Keratinocyte (primary cell): ENCODE measurements around the gene CHD9. TPM values are rescaled to one million over a fixed set of nuclear protein-coding genes. Genes with fewer than 3 reads are reported as not detected.

Experiments used
- DNase-seq: peaks from one replicate; pipeline ENCODE4 v3.0.0-alpha.2; 2011; ENCODE audit warnings: low read depth, missing footprints, low spot score
- FAIRE-seq: peaks from 2 replicates; lab custom pipeline; 2011; peaks lifted over from hg19 to GRCh38; lab: Jason Lieb, UNC
- H2AFZ ChIP-seq: 2 replicates; pipeline ENCODE4 v1.6.0; 2012; ENCODE audit warnings: low read length, control low read depth, inconsistent platforms; ENCODE audit not compliant: control insufficient read depth
- H3K27ac ChIP-seq: 2 replicates; pipeline ENCODE4 v1.5.1; 2011; ENCODE audit warnings: low read length; ENCODE audit not compliant: control insufficient read depth, insufficient read depth
- H3K27me3 ChIP-seq: 3 replicates; pipeline ENCODE4 v1.6.0; 2011; ENCODE audit warnings: low read length; ENCODE audit not compliant: control insufficient read depth, insufficient read depth; ENCODE audit errors: extremely low read depth
- H3K36me3 ChIP-seq, 2 experiments: 2 replicates in 1 of 2; 3 replicates in 1 of 2; pipeline ENCODE4 v1.5.1; 2011; ENCODE audit warnings: low read length in 2 of 2, mild to moderate bottlenecking in 1 of 2; ENCODE audit not compliant: control insufficient read depth in 2 of 2, insufficient read depth in 2 of 2; ENCODE audit errors: extremely low read depth in 1 of 2
- H3K4me1 ChIP-seq: 3 replicates; pipeline ENCODE4 v1.5.1; 2011; ENCODE audit warnings: low read length; ENCODE audit not compliant: control insufficient read depth, insufficient read depth; ENCODE audit errors: extremely low read depth
- H3K4me2 ChIP-seq: 3 replicates; pipeline ENCODE4 v1.6.0; 2011; ENCODE audit warnings: low read depth, low read length; ENCODE audit not compliant: control insufficient read depth, insufficient read depth; ENCODE audit errors: extremely low read depth
- H3K4me3 ChIP-seq, 3 experiments: fragments of 200-600 bp in 1 of 3; sonication (generic) in 1 of 3; 2 replicates in 2 of 3; 3 replicates in 1 of 3; pipeline ENCODE4 v1.5.1; 2011 to 2016; ENCODE audit warnings: low read length in 3 of 3, mild to moderate bottlenecking in 3 of 3, control low read depth in 2 of 3, inconsistent platforms in 1 of 3, low read depth in 1 of 3, mixed read lengths in 1 of 3, mixed run types in 1 of 3, moderate library complexity in 1 of 3; ENCODE audit not compliant: control insufficient read depth in 2 of 3, insufficient read depth in 2 of 3; ENCODE audit errors: extremely low read depth in 1 of 3
- H3K79me2 ChIP-seq: 2 replicates; pipeline ENCODE4 v1.6.0; 2012; ENCODE audit warnings: low read length; ENCODE audit not compliant: control insufficient read depth, insufficient read depth
- H3K9ac ChIP-seq: 3 replicates; pipeline ENCODE4 v1.6.0; 2011; ENCODE audit warnings: low read length; ENCODE audit not compliant: control insufficient read depth, insufficient read depth; ENCODE audit errors: extremely low read depth
- H3K9me1 ChIP-seq: 3 replicates; pipeline ENCODE4 v1.6.0; 2011; ENCODE audit warnings: low read length; ENCODE audit not compliant: control insufficient read depth, insufficient read depth; ENCODE audit errors: extremely low read depth
- H3K9me3 ChIP-seq: 2 replicates; pipeline ENCODE4 v1.5.1; 2012; ENCODE audit warnings: low read depth, low read length; ENCODE audit not compliant: control insufficient read depth
- H4K20me1 ChIP-seq: 3 replicates; pipeline ENCODE4 v1.6.0; 2011; ENCODE audit warnings: low read length; ENCODE audit not compliant: control insufficient read depth, insufficient read depth; ENCODE audit errors: extremely low read depth
- EZH2 ChIP-seq: IDR thresholded peaks from one replicate; pipeline ENCODE4 v1.6.1; 2012; ENCODE audit warnings: inconsistent platforms, mild to moderate bottlenecking, low read length, moderate library complexity
- dilution Hi-C: fragments of 300-500 bp; cut with MboI; formaldehyde crosslinking; loops from one replicate; pipeline ENCODE4 v1.7.0; 2020; ENCODE audit warnings: low sequenced_read_pairs; ENCODE audit not compliant: extremely low pct_ligation_motif_present
- polyA plus RNA-seq, 5 experiments: library from polyadenylated mRNA; depleted of rRNA in 3 of 5; stranded (reverse) in 3 of 5; stranded (forward) in 1 of 5; unstranded in 1 of 5; fragments of >200 nt; gene quantifications; 1 replicate in 1 of 5; 2 replicates in 3 of 5; 3 replicates in 1 of 5; pipeline versions ENCODE4 v1.2.1 to v1.2.3, GENCODE V29; 2011 to 2012; ENCODE audit warnings: missing spikeins in 2 of 5, low read depth in 1 of 5, low replicate concordance in 1 of 5
- TF ChIP-seq, protein P1 (sequence below), 3 experiments: IDR thresholded peaks in 1 of 3; conservative IDR thresholded peaks in 1 of 3; optimal IDR thresholded peaks in 1 of 3; 2 replicates in 2 of 3; 3 replicates in 1 of 3; pipeline versions ENCODE3 to v1.5.1; 2011; ENCODE audit warnings: low read length in 3 of 3, mild to moderate bottlenecking in 3 of 3, moderate library complexity in 2 of 3, control low read depth in 1 of 3, inconsistent platforms in 1 of 3; ENCODE audit not compliant: insufficient read depth in 2 of 3; ENCODE audit errors: extremely low read depth in 1 of 3

Gene CHD9
- polyA plus RNA-seq, 1 donor (not counting 4 experiments of a cell fraction or from before 2014, with no cell fraction given), result 32.8 TPM

- DNase-seq (no peak), FAIRE-seq (no peak)
- no peak overlapping the region for H2AFZ ChIP-seq
- H3K9me3 ChIP-seq, result no peaks in the 10 kb centered on the region
- H3K9ac ChIP-seq, result no peak overlapping the region
- no peak for TF ChIP-seq EZH2
- TF ChIP-seq, protein P1, sequence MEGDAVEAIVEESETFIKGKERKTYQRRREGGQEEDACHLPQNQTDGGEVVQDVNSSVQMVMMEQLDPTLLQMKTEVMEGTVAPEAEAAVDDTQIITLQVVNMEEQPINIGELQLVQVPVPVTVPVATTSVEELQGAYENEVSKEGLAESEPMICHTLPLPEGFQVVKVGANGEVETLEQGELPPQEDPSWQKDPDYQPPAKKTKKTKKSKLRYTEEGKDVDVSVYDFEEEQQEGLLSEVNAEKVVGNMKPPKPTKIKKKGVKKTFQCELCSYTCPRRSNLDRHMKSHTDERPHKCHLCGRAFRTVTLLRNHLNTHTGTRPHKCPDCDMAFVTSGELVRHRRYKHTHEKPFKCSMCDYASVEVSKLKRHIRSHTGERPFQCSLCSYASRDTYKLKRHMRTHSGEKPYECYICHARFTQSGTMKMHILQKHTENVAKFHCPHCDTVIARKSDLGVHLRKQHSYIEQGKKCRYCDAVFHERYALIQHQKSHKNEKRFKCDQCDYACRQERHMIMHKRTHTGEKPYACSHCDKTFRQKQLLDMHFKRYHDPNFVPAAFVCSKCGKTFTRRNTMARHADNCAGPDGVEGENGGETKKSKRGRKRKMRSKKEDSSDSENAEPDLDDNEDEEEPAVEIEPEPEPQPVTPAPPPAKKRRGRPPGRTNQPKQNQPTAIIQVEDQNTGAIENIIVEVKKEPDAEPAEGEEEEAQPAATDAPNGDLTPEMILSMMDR (optimal IDR thresholded peaks at IDR 0.05 in 1 of 3, IDR thresholded peaks at IDR 0.05 in 1 of 3, conservative IDR thresholded peaks at IDR 0.05 in 1 of 3; ENCODE audit: extremely low read depth in 1 of 3, insufficient read depth in 2 of 3, low read length in 3 of 3), result no peak
- dilution Hi-C loops, result no loop called here
- H3K4me2 ChIP-seq, result no peak overlapping the region
- H4K20me1 ChIP-seq, result no peaks in the 10 kb centered on the region
- no peak overlapping the region for H3K4me3 ChIP-seq
- H3K9me1 ChIP-seq, result no peaks in the 10 kb centered on the region
- H3K79me2 ChIP-seq, result no peaks in the 10 kb centered on the region
- H3K27me3 ChIP-seq, result no peaks in the 10 kb centered on the region
- no peak overlapping the region for H3K27ac ChIP-seq
- no peaks in the 10 kb centered on the region for H3K4me1 ChIP-seq
- H3K36me3 ChIP-seq, result no peaks in the 10 kb centered on the region
These were observed 300.3 kb downstream of the CHD9 start for GRCh38 chr16:53355064-53355463.

GRCh38 chr16:53356478-53357207, 301.9 kb downstream of the CHD9 start:
- no peaks in the 10 kb centered on the region for H3K36me3 ChIP-seq
- no peaks in the 10 kb centered on the region for H3K79me2 ChIP-seq
- DNase-seq (no peak), FAIRE-seq (no peak)
- H3K4me1 ChIP-seq, result no peaks in the 10 kb centered on the region
- H3K9ac ChIP-seq, result no peak overlapping the region
- no peaks in the 10 kb centered on the region for H4K20me1 ChIP-seq
- no peak overlapping the region for H3K27ac ChIP-seq
- H3K9me3 ChIP-seq, result no peaks in the 10 kb centered on the region
- H3K4me2 ChIP-seq, result no peak overlapping the region
- dilution Hi-C loops, result no loop called here
- H3K4me3 ChIP-seq, result no peak overlapping the region
- H2AFZ ChIP-seq, result no peak overlapping the region
- H3K27me3 ChIP-seq, result no peaks in the 10 kb centered on the region
- H3K9me1 ChIP-seq, result no peaks in the 10 kb centered on the region
- TF ChIP-seq, protein P1 (optimal IDR thresholded peaks at IDR 0.05 in 1 of 3, IDR thresholded peaks at IDR 0.05 in 1 of 3, conservative IDR thresholded peaks at IDR 0.05 in 1 of 3; ENCODE audit: extremely low read depth in 1 of 3, insufficient read depth in 2 of 3, low read length in 3 of 3), result no peak
- no peak for TF ChIP-seq EZH2
